Kidney (tissue), 14 donors: Measurements from ENCODE around the gene HDAC10. TPM values are rescaled to one million over a fixed set of nuclear protein-coding genes. Genes with fewer than 3 reads are reported as not detected.

Experiments
- DNase-seq, 5 donors: peaks; one replicate each; pipeline ENCODE4 v3.0.0-alpha.2; 2013 to 2020
- FAIRE-seq: peaks from 2 replicates; lab custom pipeline; 2012; peaks lifted over from hg19 to GRCh38; lab: Jason Lieb, UNC
- H3K27ac ChIP-seq, 2 donors: one replicate each; pipeline ENCODE4 v1.7.0; 2013; ENCODE audit warnings: low read depth in 2 of 2, low read length in 2 of 2, inconsistent platforms in 1 of 2
- H3K27me3 ChIP-seq: one replicate; pipeline ENCODE4 v1.7.1; 2013; ENCODE audit warnings: low read length, inconsistent platforms; ENCODE audit not compliant: control insufficient read depth, insufficient read depth
- H3K36me3 ChIP-seq, 3 donors: one replicate each; pipeline versions ENCODE4 v1.7.0 to v1.7.1; 2013; ENCODE audit warnings: low read length in 3 of 3, control low read depth in 1 of 3, inconsistent platforms in 1 of 3; ENCODE audit not compliant: insufficient read depth in 3 of 3, control insufficient read depth in 2 of 3
- H3K4me1 ChIP-seq, 3 donors: one replicate each; pipeline versions ENCODE4 v1.7.0 to v1.7.1; 2013; ENCODE audit warnings: low read length in 3 of 3, inconsistent platforms in 1 of 3, low read depth in 1 of 3; ENCODE audit not compliant: control insufficient read depth in 2 of 3, insufficient read depth in 2 of 3
- H3K4me3 ChIP-seq, 3 donors: one replicate each; pipeline versions ENCODE4 v1.7.0 to v1.8.1; 2013; ENCODE audit warnings: low read length in 3 of 3, control low read depth in 1 of 3, inconsistent platforms in 1 of 3
- H3K9ac ChIP-seq, 3 donors: one replicate each; pipeline versions ENCODE4 v1.7.0 to v1.7.1; 2013; ENCODE audit warnings: low read length in 3 of 3, control low read depth in 1 of 3, inconsistent platforms in 1 of 3
- H3K9me3 ChIP-seq, 3 donors: one replicate each; pipeline versions ENCODE4 v1.7.0 to v1.7.1; 2013; ENCODE audit warnings: low read length in 3 of 3, control low read depth in 1 of 3, inconsistent platforms in 1 of 3; ENCODE audit not compliant: control insufficient read depth in 2 of 3, insufficient read depth in 1 of 3
- intact Hi-C: fragments of 100-400 bp; cut with DNase I; formaldehyde crosslinking; loops from one replicate; pipeline ENCODE4 v1.11.1; 2022
- polyA plus RNA-seq: library from polyadenylated mRNA; stranded (reverse); fragments of 350-450 nt; fragmentation: Illumina TruSeq; extraction: RNeasy Lipid Tissue Mini Kit (QIAGEN cat#74804); gene quantifications from one replicate; pipeline ENCODE4 v1.2.3, GENCODE V29; 2014; ENCODE audit warnings: low read depth, low replicate concordance; ENCODE audit not compliant: insufficient read depth
- total RNA-seq: library from RNA; stranded (reverse); fragmentation: NEBNext Ultra II Directional; extraction: Animal tissue kit (Norgen Biotek cat#: 25700); gene quantifications from one replicate; pipeline ENCODE4 v1.2.1, GENCODE V29; 2021
- TF ChIP-seq, protein P1 (sequence below): IDR thresholded peaks from 3 replicates; pipeline ENCODE4 v1.5.1; 2012; ENCODE audit warnings: mild to moderate bottlenecking, moderate library complexity, borderline replicate concordance; ENCODE audit not compliant: insufficient read depth; ENCODE audit errors: extremely low read depth
- donor health status: control.
- donor health status: control.
- donor health status: control.
- donor health status: control.
- donor health status: control.
- donor health status: DM: yes; HTN: yes; CAD: no.
- donor health status: Normal renal cell carcinoma (clear cell type).

HDAC10 gene
- total and polyA plus RNA-seq, 2 donors from 2014 or later, result 20.4 to 43.8 TPM

DNA sequence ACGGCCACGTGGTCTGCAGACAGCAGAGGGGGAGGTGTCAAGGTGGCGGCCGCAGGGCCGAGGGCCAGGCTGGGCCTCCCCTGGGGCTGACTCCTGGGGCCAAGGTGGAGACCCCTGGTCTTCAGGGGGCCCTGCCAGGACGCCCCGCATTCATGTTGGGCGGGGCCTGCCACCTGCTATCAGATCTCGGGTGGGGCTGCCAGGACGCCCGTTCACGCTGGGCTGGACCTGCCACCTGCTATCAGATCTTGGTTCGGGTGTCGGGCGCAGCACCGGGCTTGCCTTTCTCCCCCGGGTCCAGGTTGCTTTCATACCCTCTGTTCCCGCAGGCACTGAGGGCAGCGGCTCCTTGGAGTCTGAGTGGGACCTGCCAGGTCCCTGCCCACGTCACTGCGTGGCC is 35.2 kb upstream of the HDAC10 start:
- Histone ChIP-seq H3K4me1 (peaks cover 0 to 20% (median 0%) of the 10 kb centered on the region in 3 donors), H3K9me3 (no peaks in the 10 kb centered on the region), H3K36me3 (peaks cover 0 to 56% (median 27%) of the 10 kb centered on the region in 3 donors), H3K27me3 (no peaks in the 10 kb centered on the region), H3K9ac (no peak overlapping the region), H3K27ac (no peak overlapping the region), H3K4me3 (no peak overlapping the region)
- intact Hi-C loops, result no loop called here
- no peak for DNase-seq
- no peak for FAIRE-seq
- TF ChIP-seq, protein P1, sequence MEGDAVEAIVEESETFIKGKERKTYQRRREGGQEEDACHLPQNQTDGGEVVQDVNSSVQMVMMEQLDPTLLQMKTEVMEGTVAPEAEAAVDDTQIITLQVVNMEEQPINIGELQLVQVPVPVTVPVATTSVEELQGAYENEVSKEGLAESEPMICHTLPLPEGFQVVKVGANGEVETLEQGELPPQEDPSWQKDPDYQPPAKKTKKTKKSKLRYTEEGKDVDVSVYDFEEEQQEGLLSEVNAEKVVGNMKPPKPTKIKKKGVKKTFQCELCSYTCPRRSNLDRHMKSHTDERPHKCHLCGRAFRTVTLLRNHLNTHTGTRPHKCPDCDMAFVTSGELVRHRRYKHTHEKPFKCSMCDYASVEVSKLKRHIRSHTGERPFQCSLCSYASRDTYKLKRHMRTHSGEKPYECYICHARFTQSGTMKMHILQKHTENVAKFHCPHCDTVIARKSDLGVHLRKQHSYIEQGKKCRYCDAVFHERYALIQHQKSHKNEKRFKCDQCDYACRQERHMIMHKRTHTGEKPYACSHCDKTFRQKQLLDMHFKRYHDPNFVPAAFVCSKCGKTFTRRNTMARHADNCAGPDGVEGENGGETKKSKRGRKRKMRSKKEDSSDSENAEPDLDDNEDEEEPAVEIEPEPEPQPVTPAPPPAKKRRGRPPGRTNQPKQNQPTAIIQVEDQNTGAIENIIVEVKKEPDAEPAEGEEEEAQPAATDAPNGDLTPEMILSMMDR, result no peak

GRCh38 chr22:50285568-50286229 is 34.6 kb upstream of the HDAC10 start:
- FAIRE-seq, result no peak
- Histone ChIP-seq H3K27ac (peak overlapping the region in 1 of 2 donors; percentile 47), H3K9ac (peak overlapping the region in 1 of 3 donors; percentile 7), H3K4me3 (no peak overlapping the region), H3K36me3 (peaks cover 0 to 62% (median 29%) of the 10 kb centered on the region in 3 donors), H3K9me3 (no peaks in the 10 kb centered on the region), H3K27me3 (no peaks in the 10 kb centered on the region), H3K4me1 (peaks cover 0 to 14% (median 0%) of the 10 kb centered on the region in 3 donors)
- intact Hi-C loops, result no loop called here
- TF ChIP-seq, protein P1, result no peak
- no peak for DNase-seq

DNA sequence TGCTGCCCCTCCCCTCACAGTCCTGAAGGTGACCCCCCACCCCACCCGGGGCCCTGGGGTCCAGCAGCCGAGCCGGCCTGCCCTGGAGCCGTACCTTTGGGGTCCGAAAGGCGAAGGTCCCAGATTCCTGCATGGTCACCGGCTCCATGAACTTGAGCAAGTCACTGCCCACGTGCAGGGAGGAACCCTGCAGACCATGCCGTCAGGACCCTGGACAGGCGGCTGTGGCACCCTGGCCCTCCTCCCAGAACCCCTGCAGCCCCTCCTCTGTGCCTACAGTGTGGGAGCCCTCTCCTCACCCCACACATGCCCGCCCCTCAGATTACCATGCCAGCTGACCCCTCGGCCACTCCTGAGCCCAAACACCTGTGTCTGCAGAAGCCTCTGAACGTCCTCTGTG is 33.4 kb upstream of the HDAC10 start:
- Histone ChIP-seq H3K9ac (no peak overlapping the region), H3K4me3 (no peak overlapping the region), H3K9me3 (no peaks in the 10 kb centered on the region), H3K27ac (no peak overlapping the region), H3K27me3 (no peaks in the 10 kb centered on the region), H3K4me1 (peaks cover 0 to 9% (median 0%) of the 10 kb centered on the region in 3 donors), H3K36me3 (peaks cover 0 to 58% (median 27%) of the 10 kb centered on the region in 3 donors)
- DNase-seq (no peak), FAIRE-seq (no peak)
- intact Hi-C loops, result no loop called here
- TF ChIP-seq, protein P1, result no peak
